ENCODE measurements around the gene BAMBI. TPM values are rescaled to one million over a fixed set of nuclear protein-coding genes. Genes with fewer than 3 reads are reported as not detected.
"Not testable (repeated sequence)": the region's sequence is repeated elsewhere in the genome, so short reads cannot be mapped to it uniquely, and the experiment has no call there.

BAMBI gene, protein sequence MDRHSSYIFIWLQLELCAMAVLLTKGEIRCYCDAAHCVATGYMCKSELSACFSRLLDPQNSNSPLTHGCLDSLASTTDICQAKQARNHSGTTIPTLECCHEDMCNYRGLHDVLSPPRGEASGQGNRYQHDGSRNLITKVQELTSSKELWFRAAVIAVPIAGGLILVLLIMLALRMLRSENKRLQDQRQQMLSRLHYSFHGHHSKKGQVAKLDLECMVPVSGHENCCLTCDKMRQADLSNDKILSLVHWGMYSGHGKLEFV
- total RNA-seq (2014; rRNA removed; shearing (Covaris generic)) = 39.1 and 44.6 TPM in 2 replicates

DNA sequence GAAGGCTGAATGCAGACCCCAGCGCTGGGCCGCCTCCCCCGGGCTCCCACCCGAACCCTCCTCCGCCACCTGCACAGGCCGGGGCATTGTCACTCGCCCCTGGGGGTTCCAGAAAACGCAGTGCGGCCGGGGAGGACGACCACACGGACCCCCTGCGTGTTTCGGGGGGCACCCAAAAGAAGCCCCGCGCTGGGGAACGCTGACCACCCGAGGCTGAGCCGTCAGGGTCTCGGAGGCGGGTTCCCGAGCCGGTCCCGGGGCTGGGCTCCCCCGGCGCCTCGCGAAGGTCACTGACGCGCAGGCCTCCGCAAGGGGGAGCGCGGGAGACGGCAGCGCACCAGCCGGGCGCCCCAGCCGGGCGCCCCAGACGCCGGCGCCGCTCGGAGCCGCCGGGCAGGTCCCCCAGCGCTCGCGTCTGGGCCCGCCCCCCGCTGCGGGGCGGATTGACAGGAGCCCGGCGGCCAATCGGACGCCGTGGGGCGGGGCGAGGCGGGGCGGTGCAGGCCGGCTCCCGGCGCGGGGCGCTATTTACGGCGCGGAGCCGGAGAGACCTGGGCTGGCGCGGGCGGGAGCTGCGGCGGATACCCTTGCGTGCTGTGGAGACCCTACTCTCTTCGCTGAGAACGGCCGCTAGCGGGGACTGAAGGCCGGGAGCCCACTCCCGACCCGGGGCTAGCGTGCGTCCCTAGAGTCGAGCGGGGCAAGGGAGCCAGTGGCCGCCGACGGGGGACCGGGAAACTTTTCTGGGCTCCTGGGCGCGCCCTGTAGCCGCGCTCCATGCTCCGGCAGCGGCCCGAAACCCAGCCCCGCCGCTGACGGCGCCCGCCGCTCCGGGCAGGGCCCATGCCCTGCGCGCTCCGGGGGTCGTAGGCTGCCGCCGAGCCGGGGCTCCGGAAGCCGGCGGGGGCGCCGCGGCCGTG is at the start of gene BAMBI:
Gene BAMBI, plus strand, starts transcription at position 554 of the 920 bp plus-strand sequence. CDS start 377 bp downstream, outside the sequence.
- DNase-seq (ENCODE audit: low read depth) = peak; percentile 92

DNA sequence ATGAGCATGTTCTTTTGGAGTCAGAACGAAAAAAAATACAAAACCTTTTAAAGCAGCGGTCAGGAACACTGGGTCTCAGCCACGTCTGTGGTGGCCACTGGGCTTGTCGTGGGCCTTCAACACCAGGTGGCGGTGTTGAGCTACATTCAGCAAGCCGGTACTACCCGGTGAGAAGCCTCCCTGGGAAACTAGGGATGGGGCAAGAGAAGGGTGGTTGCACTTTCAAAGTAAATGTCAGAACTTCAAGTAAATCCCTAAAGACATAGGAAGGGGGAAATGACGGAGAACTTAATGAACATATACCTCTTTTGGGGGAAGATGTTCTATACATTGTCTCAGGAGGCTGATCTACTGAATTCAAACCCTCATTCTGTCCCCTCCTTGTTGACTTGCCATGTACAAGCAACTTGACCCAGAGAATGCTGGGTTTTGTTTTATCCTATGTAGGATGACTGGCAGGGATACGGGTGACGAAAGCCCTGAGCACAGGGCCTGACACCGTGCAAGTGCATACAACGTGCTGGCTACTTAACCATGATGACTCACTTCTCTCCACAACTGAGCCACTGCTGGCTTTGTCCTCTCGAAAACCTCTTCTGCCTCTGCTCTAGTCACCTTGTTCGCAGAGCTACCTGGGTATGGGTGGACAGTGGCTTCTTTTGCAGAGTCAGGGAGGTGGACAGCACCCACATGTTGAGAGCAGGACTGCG is 49.0 kb upstream of the BAMBI start:
- peak; percentile 78 for DNase-seq (ENCODE audit: low read depth)

DNA sequence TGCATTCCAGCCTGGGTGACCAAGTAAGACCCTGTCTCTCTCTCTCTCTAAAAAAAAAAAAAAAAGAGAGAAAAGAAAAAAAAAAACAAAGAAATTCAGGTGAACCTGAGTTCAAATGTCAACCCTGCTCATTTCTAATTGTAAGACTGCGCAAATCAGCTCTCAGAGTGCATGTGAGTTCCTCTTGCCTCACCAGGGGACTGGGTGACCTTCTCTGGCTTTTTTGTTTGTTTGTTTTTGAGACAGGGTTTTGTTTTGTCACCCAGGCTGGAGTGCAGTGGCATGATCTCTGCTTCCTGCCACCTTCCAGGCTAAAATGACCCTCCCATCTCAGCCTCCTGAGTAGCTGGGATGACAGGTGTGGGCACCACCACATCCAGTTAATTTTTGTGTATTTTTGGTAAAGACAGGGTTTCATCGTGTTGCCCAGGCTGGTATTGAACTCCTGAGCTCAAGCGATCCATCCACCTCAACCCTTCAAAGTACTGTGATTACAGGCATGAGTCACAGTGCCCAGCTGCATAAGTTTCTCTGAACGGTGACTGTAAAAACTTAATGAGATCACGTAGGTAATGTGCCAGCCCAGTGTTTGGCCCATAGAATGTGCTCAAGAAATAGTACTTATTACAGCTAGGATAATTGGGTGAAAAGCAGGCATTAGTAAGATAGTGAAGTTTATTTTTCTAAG is 45.3 kb upstream of the BAMBI start:
- DNase-seq (ENCODE audit: low read depth) = peak; percentile 37

DNA sequence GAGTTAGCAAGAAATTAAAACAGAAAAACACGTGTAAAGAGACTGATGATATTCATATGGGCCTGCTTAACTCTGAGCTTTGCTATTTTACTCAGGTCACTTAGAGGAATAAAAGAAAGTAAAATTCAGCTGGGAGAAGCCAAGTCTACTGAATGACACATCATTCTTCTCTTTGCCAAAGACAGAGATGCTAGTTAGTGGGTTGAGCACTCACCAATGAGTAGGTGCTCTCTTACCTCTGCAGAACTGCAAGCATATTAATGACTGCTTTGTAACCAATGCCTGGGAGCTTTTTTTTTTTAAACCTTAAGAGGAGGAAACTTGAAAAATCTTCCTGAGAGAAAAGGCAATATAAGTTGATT is 44.8 kb upstream of the BAMBI start:
- DNase-seq (ENCODE audit: low read depth) = no peak

DNA sequence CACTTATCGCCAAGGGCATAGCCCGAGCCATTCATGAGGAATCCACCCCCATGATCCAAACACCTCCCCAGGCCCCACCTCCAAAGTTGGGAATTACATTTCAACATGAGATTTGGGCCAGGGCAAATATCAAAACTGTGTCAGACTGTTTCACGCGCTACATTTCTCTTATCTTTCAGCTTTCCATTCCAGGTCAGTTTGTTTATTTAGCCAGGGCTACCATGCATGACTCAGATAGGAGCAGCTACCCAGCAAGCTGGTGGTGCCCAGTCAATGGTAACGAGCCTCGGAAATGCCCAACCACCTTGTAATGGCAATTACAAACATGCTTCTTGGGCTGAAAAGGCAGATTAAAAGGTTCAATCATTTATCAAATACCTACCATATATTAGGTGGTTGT is 43.6 kb upstream of the BAMBI start:
- peak; percentile 41 for DNase-seq (ENCODE audit: low read depth)

DNA sequence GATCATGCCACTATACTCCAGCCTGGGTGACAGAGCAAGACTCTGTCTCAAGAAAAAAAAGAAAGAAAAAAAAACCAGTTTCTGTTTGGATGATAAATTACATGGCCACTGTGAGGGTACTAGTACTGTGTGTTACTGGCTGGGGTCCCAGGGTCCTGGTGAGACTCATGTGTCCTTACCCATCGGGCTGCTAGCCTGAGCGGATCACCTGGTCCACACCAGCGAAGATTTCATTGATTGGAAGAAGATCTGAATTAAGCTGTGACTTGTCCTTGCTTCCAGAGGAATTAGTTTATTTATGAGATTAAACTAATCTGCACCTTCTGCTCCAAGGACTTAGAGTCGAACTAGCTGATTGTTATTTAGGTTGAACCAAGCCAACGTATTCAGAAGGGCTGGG is 40.0 kb upstream of the BAMBI start:
- no peak for DNase-seq (ENCODE audit: low read depth)

DNA sequence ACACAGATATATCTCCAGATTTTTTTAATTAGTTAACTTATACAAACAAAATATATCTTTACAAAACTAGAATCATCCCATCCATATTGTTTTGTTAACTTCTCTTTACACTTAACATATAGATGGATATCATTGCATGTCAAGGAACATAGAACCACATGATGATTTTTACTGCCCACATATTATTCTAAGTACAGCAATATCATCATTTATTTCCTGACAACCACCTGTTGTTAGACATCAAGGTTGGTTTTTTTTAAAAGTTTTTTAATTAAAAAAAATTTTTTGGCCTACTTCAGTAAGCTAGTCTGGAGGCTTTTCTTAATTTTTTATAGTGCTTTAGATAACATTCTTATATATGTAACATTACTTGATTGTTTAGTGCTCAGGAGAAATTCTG is 38.9 kb upstream of the BAMBI start:
- DNase-seq (ENCODE audit: low read depth) = no peak

DNA sequence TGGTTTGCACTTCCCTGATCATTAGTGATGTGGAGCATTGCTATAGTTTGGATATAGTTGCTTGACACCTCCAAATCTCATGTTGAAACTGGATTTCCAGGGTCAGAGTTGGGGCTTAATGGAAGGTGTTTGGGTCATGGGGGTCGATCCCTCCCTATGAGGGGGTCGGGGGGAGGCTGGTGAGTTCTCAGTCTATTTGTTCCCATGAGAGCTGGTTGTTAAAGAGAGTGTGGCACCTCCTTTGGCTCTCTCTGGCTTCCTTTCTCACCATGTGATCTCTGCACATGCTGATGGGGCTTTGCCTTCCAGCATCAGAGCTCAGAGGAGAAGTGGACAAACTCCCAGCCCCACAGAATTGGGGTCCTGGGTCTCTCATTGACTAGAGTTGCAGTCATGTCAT is 36.8 kb upstream of the BAMBI start:
- DNase-seq (ENCODE audit: low read depth) = no peak

DNA sequence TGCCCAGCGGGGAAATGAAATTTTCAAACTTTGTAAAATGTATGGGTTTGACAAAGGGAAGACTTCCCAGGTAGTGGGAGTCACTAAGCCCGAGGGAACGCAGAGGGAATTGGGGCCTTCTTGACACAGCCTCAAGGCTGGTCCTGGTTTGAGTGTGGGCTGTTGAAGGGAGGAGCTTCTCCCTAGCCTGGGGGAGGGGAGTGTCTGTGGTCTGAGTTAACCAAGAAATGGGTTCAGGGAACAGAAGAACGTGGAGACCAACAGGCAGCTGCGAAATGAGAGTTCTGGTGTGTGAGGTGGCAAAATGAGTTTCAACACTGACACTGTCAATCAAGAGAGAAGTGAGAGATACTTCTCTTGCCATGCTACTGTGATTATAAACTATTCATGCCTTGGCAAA is 32.7 kb upstream of the BAMBI start:
- DNase-seq (ENCODE audit: low read depth) = no peak

DNA sequence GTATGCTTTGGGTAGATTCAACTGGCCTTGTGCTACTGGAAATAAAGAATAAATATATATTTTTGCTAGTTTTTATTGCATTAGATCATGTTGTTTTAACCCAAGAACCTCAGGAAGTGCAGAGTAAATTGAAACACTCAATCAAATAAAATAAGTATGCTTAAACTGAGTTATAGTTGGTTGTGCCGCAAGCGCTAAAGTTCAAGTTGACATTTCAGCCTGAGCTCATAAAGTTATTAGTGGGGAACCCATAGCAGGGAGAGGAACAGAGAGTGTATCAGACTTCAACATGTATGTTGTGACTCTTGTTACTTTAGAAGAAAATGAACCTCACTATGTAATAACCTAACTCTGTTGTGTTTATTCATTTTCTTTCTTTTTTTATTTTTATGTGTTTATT is 25.2 kb upstream of the BAMBI start:
- DNase-seq (ENCODE audit: low read depth) = no peak

DNA sequence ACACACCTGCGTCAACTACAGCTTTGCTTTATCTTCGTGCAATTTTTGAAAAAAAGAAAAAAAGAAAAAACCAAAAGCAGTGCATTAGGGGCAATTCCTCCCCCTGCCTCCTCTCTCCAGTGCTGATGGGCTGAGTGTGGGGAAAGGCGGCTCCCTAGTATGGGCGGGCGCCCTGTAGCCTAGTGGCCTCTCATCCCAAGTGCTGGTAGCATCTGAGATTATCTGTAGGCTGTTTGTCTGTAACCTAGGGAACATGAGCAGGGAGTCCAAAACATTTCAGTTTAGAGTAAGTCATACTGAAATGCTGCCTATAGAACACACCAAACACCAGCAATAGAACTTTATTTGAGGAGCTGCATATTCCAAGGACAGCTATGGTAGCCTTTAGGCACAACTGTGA is 24.6 kb upstream of the BAMBI start:
- no peak for DNase-seq (ENCODE audit: low read depth)

DNA sequence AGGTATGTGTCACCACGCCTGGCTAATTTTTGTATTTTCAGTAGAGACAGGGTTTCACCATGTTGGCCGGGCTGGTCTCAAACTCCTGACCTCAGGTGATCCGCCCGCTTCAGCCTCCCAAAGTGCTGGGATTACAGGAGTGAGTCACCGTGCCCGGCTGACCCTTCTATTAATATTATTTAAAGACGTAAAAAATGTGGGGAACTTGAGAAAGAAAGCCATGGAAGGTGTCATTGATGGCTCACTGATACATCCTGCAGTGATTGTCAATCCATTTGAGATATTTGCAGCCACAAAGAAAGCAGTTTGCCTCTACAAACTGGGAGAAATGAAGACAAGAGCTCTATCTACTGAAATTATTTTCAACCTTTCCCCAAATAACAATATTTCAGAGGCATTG is 18.5 kb upstream of the BAMBI start:
- not testable (repeated sequence) for DNase-seq (ENCODE audit: low read depth)

DNA sequence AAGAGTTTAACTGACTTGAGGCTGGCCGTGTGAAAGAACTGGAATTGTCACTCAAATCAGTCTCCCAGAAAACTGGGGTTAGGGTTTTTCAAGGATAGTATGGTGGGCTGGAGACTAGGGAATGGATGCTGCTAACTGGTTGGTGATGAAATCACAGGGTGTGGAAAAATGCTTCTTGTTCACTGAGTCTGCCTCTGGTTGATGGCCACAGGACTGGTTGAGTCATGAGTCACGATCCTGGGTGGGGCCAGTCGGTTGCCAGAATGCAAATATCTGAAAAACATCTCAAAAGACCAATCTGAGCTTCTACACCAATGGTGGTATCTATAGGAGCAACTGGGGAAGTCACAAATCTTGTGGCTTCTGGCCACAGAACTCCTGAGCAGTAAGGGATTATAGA is 16.3 kb upstream of the BAMBI start:
- peak; percentile 83 for DNase-seq (ENCODE audit: low read depth)

DNA sequence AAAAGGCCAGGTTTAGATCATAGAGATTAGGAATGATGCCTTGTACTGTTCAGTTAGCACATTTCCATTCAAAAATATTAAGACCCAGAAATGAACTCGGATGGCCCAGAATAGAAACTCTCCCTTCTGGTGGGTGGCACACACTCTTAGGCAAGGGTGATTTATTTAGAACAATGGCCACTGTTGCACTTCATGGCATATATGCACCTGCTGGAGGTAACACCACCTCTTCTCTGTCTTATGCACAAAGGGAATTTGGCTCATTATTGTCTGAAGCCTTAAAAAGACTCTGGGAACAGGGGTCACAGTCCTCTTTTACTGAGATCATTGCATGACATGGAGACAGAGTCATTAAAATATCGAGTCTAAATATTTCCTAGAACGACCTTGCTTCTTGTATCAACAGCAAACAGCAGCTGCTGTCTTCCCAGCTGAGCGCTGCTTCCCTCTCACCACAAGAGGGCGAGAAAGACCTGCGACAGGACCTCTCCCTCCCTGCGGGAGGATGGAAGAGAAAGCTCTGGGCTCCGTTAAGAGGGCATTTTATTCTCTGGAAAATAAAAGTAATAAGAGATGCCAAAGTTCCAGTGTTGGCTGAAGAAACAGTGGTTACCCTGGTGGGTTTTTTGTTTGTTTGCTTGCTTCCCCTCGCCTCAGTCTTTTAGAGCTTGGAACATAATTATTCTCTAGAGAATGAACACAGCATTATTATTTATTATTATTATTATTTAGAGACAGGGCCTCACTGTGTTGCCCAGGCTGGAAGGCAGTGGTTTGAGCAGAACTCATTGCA is 13.5 kb upstream of the BAMBI start:
- peak; percentile 83 for DNase-seq (ENCODE audit: low read depth)

DNA sequence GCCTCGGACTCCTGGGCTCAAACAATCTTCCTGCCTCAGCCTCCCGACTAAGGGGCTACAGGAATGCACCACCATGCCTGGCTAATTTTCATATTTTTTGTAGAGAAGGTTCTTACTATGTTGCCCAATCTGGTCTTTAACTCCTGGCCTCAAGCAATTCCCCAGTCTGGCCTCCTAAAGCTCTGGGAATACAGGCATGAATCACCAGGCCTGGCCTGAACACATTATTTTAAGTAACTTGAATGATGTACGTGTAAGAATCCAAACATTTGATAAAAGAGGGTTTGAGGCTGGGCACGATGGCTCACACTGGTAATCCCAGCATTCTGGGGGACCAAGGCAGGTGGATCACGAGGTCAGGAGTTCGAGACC is 13.0 kb upstream of the BAMBI start:
- DNase-seq (ENCODE audit: low read depth) = peak; percentile 70

DNA sequence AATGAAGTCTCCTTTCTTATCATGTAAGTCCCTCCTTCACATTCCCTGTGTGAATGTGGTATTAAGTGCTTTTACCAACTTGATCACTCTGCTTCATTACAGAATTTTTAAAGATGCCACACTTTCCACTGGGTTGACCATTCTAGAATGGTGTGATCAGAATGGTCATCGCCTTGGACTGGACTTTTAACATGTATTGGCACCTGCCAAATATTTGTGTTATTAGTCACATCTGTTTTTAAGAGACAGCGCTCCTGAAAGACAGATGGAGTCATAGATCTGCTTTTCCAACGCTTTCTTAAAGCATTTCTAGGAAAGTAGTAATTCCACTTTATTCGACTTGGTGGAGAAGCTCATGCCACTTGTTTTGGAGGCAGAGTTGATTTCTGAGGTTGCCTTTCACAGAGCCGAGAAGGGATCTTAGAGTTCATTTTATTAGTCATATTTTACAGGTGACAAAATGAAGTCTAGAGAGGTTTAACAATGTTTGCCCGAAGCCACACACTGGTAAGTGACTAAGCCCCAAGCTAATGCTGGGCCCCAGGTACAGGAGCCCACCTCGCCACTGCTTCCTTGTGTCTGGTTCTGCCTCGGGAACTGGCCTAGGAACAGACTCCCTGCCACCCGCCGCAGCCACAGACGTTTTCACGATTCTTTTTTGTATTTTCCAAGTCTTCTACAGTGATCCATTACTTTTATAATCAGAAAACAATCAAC is 10.4 kb upstream of the BAMBI start:
- DNase-seq (ENCODE audit: low read depth) = no peak

DNA sequence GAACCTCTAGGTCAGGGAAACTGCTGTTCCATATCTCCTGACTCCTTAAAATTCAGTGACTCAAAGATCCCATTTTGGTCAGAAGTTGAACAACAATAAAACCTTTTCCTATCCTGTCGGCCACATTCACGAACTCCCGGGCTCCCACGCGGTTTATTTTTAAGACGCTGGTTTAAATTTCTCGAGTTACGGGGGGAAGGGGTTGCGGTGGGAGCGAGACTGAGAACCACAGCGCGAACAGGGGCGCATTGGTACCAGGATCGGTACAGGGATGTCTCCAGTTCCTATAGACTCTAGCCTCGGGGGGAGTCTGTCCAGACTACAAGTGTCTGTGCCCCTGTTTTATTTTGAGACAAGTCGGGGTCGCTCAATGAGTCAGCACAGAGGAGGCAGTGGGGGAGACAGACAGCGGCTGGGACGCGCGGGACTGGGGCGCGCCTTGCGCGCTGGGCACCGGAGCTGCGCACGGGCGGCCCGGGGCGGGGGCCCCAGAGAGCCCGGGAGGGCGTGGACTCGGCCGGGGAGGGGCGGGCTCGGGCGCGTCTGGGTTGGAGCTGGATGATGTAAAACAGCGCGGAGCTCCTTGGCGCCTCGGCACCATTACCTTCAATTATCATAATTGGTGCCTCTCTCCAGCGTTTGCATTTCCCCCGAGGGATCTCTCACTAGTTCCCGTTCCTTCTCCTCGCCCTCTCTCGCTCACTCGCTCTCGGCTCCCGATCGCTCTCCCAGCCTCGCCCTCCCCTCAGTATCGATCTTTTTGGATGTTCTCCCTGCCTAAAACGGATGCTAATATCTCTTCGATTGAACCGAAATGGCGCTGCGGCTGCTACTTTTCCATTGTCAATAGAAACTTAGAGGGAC is 8.7 kb upstream of the BAMBI start:
- peak; percentile 68 for DNase-seq (ENCODE audit: low read depth)

DNA sequence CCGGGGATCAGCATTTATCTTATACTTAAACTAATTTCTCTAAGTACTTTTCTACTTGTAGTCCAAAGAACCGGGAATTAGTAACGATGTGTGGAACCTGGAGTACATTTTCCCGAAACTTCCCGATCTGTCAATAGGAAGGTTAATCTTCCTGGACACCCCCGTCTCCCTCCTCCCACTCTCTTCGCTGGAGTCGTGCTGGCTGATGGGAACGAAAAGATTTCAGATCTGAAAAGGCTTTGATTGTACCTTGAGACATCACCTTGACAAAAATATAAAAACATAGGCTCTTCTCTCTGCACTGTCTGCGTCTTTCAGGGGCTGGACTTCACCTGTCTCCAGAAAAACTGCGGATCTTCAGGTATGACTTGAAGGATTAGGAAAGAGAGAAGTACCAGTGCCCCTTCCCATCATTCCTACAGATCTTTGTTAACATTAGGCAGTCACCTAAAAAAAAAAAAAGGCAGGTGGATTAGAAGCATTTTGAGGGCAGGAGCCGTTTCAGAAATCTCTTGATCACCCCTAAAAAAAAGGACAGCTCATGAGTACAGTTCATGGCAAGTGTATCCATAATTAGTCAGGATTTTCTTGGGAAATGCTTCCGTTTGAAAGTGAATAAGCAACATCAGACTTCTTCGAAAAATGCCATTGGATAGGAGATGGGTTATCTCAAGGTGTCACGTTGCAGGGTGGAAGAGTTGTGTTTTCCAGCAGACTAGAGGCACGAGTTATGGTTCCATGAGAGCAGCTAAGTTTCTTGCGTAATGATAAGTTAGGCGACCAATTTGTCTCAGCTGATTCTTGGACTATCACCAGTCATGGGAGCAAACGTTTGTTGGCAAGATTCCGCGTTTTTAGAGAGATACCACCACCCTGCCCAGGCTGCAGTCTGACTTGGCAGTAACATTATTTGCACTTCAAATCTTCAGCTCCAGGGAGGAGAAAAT is 7.8 kb upstream of the BAMBI start:
- no peak for DNase-seq (ENCODE audit: low read depth)

Data from RPMI7951 (cell line).